Measurements from ENCODE around the gene SLC8A2. TPM values are rescaled to one million over a fixed set of nuclear protein-coding genes. Genes with fewer than 3 reads are reported as not detected.

The SLC8A2 gene
- total RNA-seq, 2 donors from 2014 or later: 2.5 to 3.6 TPM

- TF ChIP-seq CTCF (conservative IDR thresholded peaks at IDR 0.05): no peak
- WGBS, 2 experiments (ENCODE audit: insufficient coverage in 1 of 2, insufficient read length in 1 of 2): 54 to 90% methylated on average over 17 to 47 of the region's 47 CpGs
- no peak overlapping the region for H3K4me3 Mint-ChIP-seq
Observed at GRCh38 chr19:47406711-47407416, 64.8 kb downstream of the SLC8A2 start.

GRCh38 chr19:47405854-47406417, 65.8 kb downstream of the SLC8A2 start:
- Mint-ChIP-seq H3K4me1 (peaks cover 2% of the 10 kb centered on the region), H3K9me3 (no peaks in the 10 kb centered on the region), H3K4me3 (no peak overlapping the region), H3K27ac (no peak overlapping the region), H3K36me3 (ENCODE audit: low read depth) (peaks cover 37% of the 10 kb centered on the region), H3K27me3 (ENCODE audit: insufficient read depth) (no peaks in the 10 kb centered on the region)
- Histone ChIP-seq H3K27ac (ENCODE audit: low read depth, low read length) (no peak overlapping the region), H3K4me3 (ENCODE audit: low read length) (no peak overlapping the region), H3K9ac (ENCODE audit: extremely low read depth, low read length, poor library complexity, severe bottlenecking) (no peak overlapping the region), H3K27me3 (ENCODE audit: control insufficient read depth, insufficient read depth, low read length, poor library complexity, severe bottlenecking) (no peaks in the 10 kb centered on the region), H3K36me3 (ENCODE audit: control insufficient read depth, insufficient read depth, low read length) (peaks cover 32% of the 10 kb centered on the region), H3K4me1 (ENCODE audit: control insufficient read depth, insufficient read depth, low read length) (no peaks in the 10 kb centered on the region), H3K9me3 (ENCODE audit: control insufficient read depth, low read length) (no peaks in the 10 kb centered on the region)
- no peak for TF ChIP-seq CTCF (conservative IDR thresholded peaks at IDR 0.05)
- 93% methylated on average over 3 to 4 of the region's 5 CpGs for whole genome bisulfite sequencing, 2 experiments (ENCODE audit: insufficient coverage in 1 of 2, insufficient read length in 1 of 2)
- no peak for DNase-seq

More at GRCh38 chr19:47406711-47407416, 64.8 kb downstream of the SLC8A2 start:
- Histone ChIP-seq H3K36me3 (ENCODE audit: control insufficient read depth, insufficient read depth, low read length) (peaks cover 32% of the 10 kb centered on the region), H3K4me3 (ENCODE audit: low read length) (no peak overlapping the region), H3K9ac (ENCODE audit: extremely low read depth, low read length, poor library complexity, severe bottlenecking) (no peak overlapping the region), H3K27ac (ENCODE audit: low read depth, low read length) (no peak overlapping the region), H3K27me3 (ENCODE audit: control insufficient read depth, insufficient read depth, low read length, poor library complexity, severe bottlenecking) (no peaks in the 10 kb centered on the region), H3K9me3 (ENCODE audit: control insufficient read depth, low read length) (no peaks in the 10 kb centered on the region), H3K4me1 (ENCODE audit: control insufficient read depth, insufficient read depth, low read length) (no peaks in the 10 kb centered on the region)
- Mint-ChIP-seq H3K27me3 (ENCODE audit: insufficient read depth) (no peaks in the 10 kb centered on the region), H3K27ac (no peak overlapping the region), H3K36me3 (ENCODE audit: low read depth) (peaks cover 37% of the 10 kb centered on the region), H3K9me3 (no peaks in the 10 kb centered on the region), H3K4me1 (peaks cover 3% of the 10 kb centered on the region)
- peak; percentile 87 for DNase-seq

GRCh38 chr19:47405197-47405550, 66.5 kb downstream of the SLC8A2 start:
- H3K9me3 ChIP-seq (ENCODE audit: control insufficient read depth, low read length): no peaks in the 10 kb centered on the region
- peaks cover 32% of the 10 kb centered on the region for H3K36me3 ChIP-seq (ENCODE audit: control insufficient read depth, insufficient read depth, low read length)
- no peaks in the 10 kb centered on the region for H3K4me1 ChIP-seq (ENCODE audit: control insufficient read depth, insufficient read depth, low read length)
- H3K4me1 Mint-ChIP-seq: peaks cover 2% of the 10 kb centered on the region
- H3K9ac ChIP-seq (ENCODE audit: extremely low read depth, low read length, poor library complexity, severe bottlenecking): no peak overlapping the region
- no peak overlapping the region for H3K4me3 Mint-ChIP-seq
- H3K9me3 Mint-ChIP-seq: no peaks in the 10 kb centered on the region
- peaks cover 37% of the 10 kb centered on the region for H3K36me3 Mint-ChIP-seq (ENCODE audit: low read depth)
- H3K4me3 ChIP-seq (ENCODE audit: low read length): no peak overlapping the region
- H3K27ac ChIP-seq (ENCODE audit: low read depth, low read length): no peak overlapping the region
- no peak for DNase-seq
- no peaks in the 10 kb centered on the region for H3K27me3 Mint-ChIP-seq (ENCODE audit: insufficient read depth)
- 99 to 100% methylated on average over 2 to 4 of the region's 4 CpGs for WGBS, 2 experiments (ENCODE audit: insufficient coverage in 1 of 2, insufficient read length in 1 of 2)
- no peak overlapping the region for H3K27ac Mint-ChIP-seq
- TF ChIP-seq CTCF (conservative IDR thresholded peaks at IDR 0.05): no peak
- no peaks in the 10 kb centered on the region for H3K27me3 ChIP-seq (ENCODE audit: control insufficient read depth, insufficient read depth, low read length, poor library complexity, severe bottlenecking)

Data from endodermal cell (in vitro differentiated cells).